Measurements from ENCODE around the gene PITPNC1.

The PITPNC1 gene

DNA sequence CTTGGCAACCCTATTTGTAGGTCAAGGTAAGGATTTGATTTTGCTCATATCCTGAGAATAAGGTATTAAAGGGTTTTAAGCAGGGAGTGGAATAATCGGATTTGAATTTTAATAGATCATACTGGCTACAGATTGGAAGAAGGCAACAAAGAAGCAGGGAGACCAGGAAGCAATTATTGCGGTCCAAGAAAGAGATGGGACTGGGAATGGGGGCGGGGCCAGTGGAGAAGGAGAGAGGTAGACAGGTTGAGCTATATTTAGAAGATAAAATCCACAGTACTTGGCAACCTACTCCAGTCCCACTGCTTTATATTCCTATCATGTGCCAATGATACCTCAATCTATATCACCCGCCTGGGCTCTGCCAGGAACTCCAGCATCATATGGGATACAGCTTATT is 334.8 kb downstream of the PITPNC1 start:
- DNase-seq (ENCODE audit: extremely low read depth, insufficient read length) = no peak
- H3K36me3 ChIP-seq (ENCODE audit: control insufficient read depth, insufficient read depth, low read length) = no peaks in the 10 kb centered on the region
- TF ChIP-seq, protein P1, sequence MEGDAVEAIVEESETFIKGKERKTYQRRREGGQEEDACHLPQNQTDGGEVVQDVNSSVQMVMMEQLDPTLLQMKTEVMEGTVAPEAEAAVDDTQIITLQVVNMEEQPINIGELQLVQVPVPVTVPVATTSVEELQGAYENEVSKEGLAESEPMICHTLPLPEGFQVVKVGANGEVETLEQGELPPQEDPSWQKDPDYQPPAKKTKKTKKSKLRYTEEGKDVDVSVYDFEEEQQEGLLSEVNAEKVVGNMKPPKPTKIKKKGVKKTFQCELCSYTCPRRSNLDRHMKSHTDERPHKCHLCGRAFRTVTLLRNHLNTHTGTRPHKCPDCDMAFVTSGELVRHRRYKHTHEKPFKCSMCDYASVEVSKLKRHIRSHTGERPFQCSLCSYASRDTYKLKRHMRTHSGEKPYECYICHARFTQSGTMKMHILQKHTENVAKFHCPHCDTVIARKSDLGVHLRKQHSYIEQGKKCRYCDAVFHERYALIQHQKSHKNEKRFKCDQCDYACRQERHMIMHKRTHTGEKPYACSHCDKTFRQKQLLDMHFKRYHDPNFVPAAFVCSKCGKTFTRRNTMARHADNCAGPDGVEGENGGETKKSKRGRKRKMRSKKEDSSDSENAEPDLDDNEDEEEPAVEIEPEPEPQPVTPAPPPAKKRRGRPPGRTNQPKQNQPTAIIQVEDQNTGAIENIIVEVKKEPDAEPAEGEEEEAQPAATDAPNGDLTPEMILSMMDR (IDR thresholded peaks at IDR 0.05; ENCODE audit: insufficient read depth, low read length, poor library complexity, severe bottlenecking) = no peak
- H3K4me3 ChIP-seq (replicated peaks; ENCODE audit: low read depth, low read length) = no peak overlapping the region
- no peaks in the 10 kb centered on the region for H3K27me3 ChIP-seq (replicated peaks; ENCODE audit: control insufficient read depth, insufficient read depth, low read length)

DNA sequence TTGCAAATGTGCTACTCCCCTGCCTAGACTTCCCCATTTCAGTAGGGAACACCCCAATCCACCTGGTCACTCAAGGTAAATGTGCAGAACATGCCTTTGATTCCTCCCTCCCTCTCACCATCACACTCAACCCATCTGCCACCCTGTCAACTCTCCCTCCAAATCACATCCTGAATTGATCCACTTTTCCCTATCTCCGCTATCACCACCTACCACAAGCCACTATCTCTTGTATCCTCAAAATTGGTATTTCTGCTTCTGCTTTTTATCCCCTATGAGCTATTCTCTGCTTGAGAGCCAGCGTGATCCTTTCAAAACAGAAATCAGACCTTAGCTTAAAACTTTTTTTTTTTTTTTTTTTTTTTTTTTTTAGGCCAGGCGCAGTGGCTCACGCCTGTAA is 335.3 kb downstream of the PITPNC1 start:
- DNase-seq (ENCODE audit: extremely low read depth, insufficient read length) = no peak
- no peaks in the 10 kb centered on the region for H3K36me3 ChIP-seq (ENCODE audit: control insufficient read depth, insufficient read depth, low read length)
- H3K27me3 ChIP-seq (replicated peaks; ENCODE audit: control insufficient read depth, insufficient read depth, low read length) = no peaks in the 10 kb centered on the region

DNA sequence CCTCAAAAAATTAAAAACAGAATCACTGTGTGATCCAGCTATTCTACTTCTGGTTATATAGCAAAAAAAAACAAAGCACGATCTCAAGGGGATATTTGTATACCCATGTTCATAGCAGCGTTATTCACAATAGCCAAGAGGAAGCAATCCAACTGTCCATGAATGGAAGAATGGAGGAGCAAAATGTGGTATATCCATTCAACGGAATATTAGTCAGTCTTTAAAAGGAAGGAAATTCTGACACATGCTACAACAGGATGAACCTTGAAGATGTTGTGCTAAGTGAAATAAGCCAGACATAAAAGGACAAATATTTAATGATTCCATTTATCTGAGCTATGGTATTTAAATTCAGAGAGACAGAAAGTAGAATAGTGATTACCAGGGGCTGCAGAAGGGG is 336.1 kb downstream of the PITPNC1 start:
- DNase-seq (ENCODE audit: extremely low read depth, insufficient read length) = no peak
- Histone ChIP-seq H3K4me3 (replicated peaks; ENCODE audit: low read depth, low read length) (no peak overlapping the region), H3K27me3 (replicated peaks; ENCODE audit: control insufficient read depth, insufficient read depth, low read length) (no peaks in the 10 kb centered on the region), H3K36me3 (ENCODE audit: control insufficient read depth, insufficient read depth, low read length) (no peaks in the 10 kb centered on the region)
- TF ChIP-seq, protein P1 (IDR thresholded peaks at IDR 0.05; ENCODE audit: insufficient read depth, low read length, poor library complexity, severe bottlenecking) = no peak

More for the DNA sequence above, 335.3 kb downstream of the PITPNC1 start:
- TF ChIP-seq, protein P1 (IDR thresholded peaks at IDR 0.05; ENCODE audit: insufficient read depth, low read length, poor library complexity, severe bottlenecking) = no peak
- no peak overlapping the region for H3K4me3 ChIP-seq (replicated peaks; ENCODE audit: low read depth, low read length)

DNA sequence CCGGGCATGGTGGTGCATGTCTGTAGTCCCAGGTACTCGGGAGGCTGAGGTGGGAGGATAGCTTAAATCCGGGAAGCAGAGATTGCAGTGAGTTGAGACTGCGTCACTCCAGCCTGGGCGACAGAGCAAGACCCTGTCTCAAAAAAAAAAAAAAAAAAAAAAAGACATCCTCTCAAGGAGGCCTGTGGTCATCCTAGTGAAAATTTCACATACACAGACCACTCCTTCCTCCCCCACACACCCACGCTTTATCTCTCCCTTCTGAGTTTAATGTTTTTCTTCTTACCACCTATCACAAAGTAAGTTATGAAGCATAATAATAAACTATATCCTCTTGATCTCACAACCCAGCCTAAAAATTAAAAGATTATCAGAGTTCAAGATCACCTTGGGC is 339.3 kb downstream of the PITPNC1 start:
- no peaks in the 10 kb centered on the region; the same call in 1 of the 2 replicates for H3K36me3 ChIP-seq (ENCODE audit: control insufficient read depth, insufficient read depth, low read length)
- no peak for DNase-seq (ENCODE audit: extremely low read depth, insufficient read length)
- no peaks in the 10 kb centered on the region for H3K27me3 ChIP-seq (replicated peaks; ENCODE audit: control insufficient read depth, insufficient read depth, low read length)
- peak overlapping the region; percentile 69; the same call in 1 of the 2 replicates for H3K4me3 ChIP-seq (replicated peaks; ENCODE audit: low read depth, low read length)
- TF ChIP-seq, protein P1 (IDR thresholded peaks at IDR 0.05; ENCODE audit: insufficient read depth, low read length, poor library complexity, severe bottlenecking) = no peak

DNA sequence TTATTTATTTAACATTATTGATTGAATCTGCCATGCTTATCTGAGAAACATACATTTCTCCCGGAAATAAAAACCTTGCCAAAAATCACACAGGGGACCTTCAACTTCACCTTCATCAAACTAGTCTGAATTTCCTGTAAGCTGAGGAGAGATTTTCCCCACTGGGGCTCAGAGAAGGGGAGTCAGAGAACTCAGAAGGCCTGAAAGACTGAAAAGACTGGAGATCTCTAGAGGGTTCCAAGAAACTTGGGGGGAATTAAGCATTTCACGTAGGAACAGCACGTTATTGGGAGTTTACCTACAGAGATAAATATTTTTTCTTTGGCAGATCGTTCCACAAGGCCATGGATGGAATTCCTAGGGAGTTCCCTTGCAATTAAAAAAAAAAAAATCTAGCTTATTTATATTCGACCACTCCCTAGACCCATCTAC is 340.1 kb downstream of the PITPNC1 start:
- TF ChIP-seq, protein P1 (IDR thresholded peaks at IDR 0.05; ENCODE audit: insufficient read depth, low read length, poor library complexity, severe bottlenecking) = no peak
- Histone ChIP-seq H3K27me3 (replicated peaks; ENCODE audit: control insufficient read depth, insufficient read depth, low read length) (no peaks in the 10 kb centered on the region), H3K36me3 (ENCODE audit: control insufficient read depth, insufficient read depth, low read length) (peaks cover 3% of the 10 kb centered on the region), H3K4me3 (replicated peaks; ENCODE audit: low read depth, low read length) (peak overlapping the region; percentile 69)
- DNase-seq (ENCODE audit: extremely low read depth, insufficient read length) = no peak
